ENCODE results near the gene CD6.

DNA sequence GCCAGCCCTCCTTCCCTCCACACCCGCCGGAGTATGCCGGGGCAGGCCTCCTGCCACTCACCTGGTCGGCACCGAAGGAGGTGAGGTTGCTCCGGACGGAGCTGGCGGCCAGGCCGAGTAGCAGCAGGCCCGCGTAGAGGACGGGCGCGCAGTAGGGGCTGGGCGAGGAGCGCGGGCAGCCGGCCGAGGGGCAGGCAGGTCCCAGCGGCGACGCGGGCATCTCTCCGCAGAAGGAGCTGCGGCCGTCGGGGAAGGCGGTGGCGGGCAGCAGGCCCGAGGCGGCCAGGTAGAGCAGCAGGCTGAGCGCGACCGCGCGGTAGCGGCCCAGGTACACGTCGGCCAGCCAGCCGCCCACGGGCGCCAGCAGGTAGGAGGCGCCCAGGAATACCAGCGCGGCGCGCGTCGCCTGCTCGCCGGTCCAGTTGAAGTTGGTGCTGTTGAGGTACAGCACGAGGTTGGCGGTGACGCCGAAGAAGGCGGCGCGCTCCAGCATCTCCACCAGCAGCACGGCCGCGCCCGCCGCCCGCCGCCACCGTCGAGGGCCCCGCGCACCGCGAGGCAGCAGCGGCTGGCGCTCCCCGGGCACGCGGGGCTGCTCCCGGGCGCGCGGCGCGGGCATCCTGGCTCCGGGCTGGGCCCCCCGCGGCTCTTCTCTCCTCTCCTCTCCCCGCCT is 20.4 kb upstream of the CD6 start:
- TF ChIP-seq, protein P1, sequence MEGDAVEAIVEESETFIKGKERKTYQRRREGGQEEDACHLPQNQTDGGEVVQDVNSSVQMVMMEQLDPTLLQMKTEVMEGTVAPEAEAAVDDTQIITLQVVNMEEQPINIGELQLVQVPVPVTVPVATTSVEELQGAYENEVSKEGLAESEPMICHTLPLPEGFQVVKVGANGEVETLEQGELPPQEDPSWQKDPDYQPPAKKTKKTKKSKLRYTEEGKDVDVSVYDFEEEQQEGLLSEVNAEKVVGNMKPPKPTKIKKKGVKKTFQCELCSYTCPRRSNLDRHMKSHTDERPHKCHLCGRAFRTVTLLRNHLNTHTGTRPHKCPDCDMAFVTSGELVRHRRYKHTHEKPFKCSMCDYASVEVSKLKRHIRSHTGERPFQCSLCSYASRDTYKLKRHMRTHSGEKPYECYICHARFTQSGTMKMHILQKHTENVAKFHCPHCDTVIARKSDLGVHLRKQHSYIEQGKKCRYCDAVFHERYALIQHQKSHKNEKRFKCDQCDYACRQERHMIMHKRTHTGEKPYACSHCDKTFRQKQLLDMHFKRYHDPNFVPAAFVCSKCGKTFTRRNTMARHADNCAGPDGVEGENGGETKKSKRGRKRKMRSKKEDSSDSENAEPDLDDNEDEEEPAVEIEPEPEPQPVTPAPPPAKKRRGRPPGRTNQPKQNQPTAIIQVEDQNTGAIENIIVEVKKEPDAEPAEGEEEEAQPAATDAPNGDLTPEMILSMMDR (IDR thresholded peaks at IDR 0.05), result no peak
- no peak for TF ChIP-seq POLR2A (IDR thresholded peaks at IDR 0.05)

All from lower leg skin (tissue), 3 donors.